Measurements from ENCODE around the gene S100A13. TPM values are rescaled to one million over a fixed set of nuclear protein-coding genes. Genes with fewer than 3 reads are reported as not detected.

The S100A13 gene
- total and polyA plus RNA-seq, 10 of the 15 experiments (the other 5 are each of a cell fraction or from before 2014, with no cell fraction given), result 5.7 to 30.9 (median 9.1) TPM

GRCh38 chr1:153572569-153573015, 54.7 kb downstream of the S100A13 start:
- intact Hi-C loops (cut with micrococcal nuclease; ENCODE audit: unreplicated experiment), result loop anchor here (1.0 to 5.0 kb wide), 2 partner anchors 45 to 100 kb away; partner anchors contain the start of gene ILF2
- no TSS peak for BruUV-seq (replicated peaks)
- H2AFZ ChIP-seq (ENCODE audit: control insufficient read depth, low read depth, low read length), result peak overlapping the region; percentile 56
- in situ Hi-C loops (cut with MboI), result no loop called here
- SMC1A ChIA-PET (ENCODE audit: uncharacterized antibody, unreplicated experiment), result interaction anchor here (0.5 to 4.0 kb wide), 33 partner anchors 9 to 406 kb away, joined by 3 to 36 read pairs (median 5); partner anchors contain the start of genes CHTOP, ILF2, S100A1 and S100A13
- H3K79me2 ChIP-seq (ENCODE audit: control insufficient read depth, insufficient read depth, low read length), result no peaks in the 10 kb centered on the region
- DNase-seq (ENCODE audit: low read depth, low spot score) (peak; percentile 37), ATAC-seq (peak; percentile 94), FAIRE-seq (no peak)
- H3K9me3 ChIP-seq (replicated peaks; ENCODE audit: control insufficient read depth, insufficient read depth, low read length), result no peaks in the 10 kb centered on the region
- no peaks in the 10 kb centered on the region for H3K27me3 ChIP-seq (replicated peaks in 1 of 2; ENCODE audit: control insufficient read depth in 2 of 2, insufficient read depth in 2 of 2, low read length in 1 of 2)
- WGBS (ENCODE audit: insufficient coverage, insufficient replicate concordance, low lambda C conversion rate, missing lambda C conversion rate), result 0% methylated on average over 3 of the region's 3 CpGs
- peaks cover 8% of the 10 kb centered on the region for H3K4me1 ChIP-seq (ENCODE audit: control insufficient read depth, insufficient read depth, low read length)
- no peak overlapping the region for H3K4me2 ChIP-seq (ENCODE audit: control insufficient read depth, insufficient read depth)
- RAD21 ChIA-PET (ENCODE audit: unreplicated experiment), result interaction anchor here (0.8 to 5.2 kb wide), 28 partner anchors 9 to 414 kb away, joined by 3 to 60 read pairs (median 6); partner anchors contain the start of genes CHTOP, NPR1, RAB13 and S100A1
- H3K9ac ChIP-seq (ENCODE audit: control insufficient read depth, insufficient read depth, low read length), result no peak overlapping the region
- POLR2A ChIA-PET, result interaction anchor here (0.6 to 1.8 kb wide), 9 partner anchors 11 to 104 kb away, joined by 3 to 11 read pairs (median 3); partner anchors contain the start of genes CHTOP and S100A6
- H3K36me3 ChIP-seq (ENCODE audit: control insufficient read depth in 2 of 2, insufficient read depth in 2 of 2, low read length in 1 of 2), result no peaks in the 10 kb centered on the region
- no peak overlapping the region for H3K4me3 ChIP-seq
- H4K20me1 ChIP-seq (ENCODE audit: control insufficient read depth, insufficient read depth), result no peaks in the 10 kb centered on the region
- CTCF ChIA-PET, result interaction anchor here (0.7 to 7.5 kb wide), 47 partner anchors 9 to 414 kb away, joined by 3 to 216 read pairs (median 7); partner anchors contain the start of genes CHTOP, CREB3L4, ILF2 and JTB
- H3K27ac ChIP-seq (ENCODE audit: control insufficient read depth, insufficient read depth), result no peak overlapping the region
- TF ChIP-seq RAD21 (IDR thresholded peaks at IDR 0.05; ENCODE audit: insufficient read depth, low read depth, low read length), result peak; percentile 92
- 0 out of 4 replicates have a peak, but pooled peaks of 1 of the 2 experiments have one; percentile 6 for TF ChIP-seq BHLHE40 (IDR thresholded peaks at IDR 0.05; ENCODE audit: borderline replicate concordance in 1 of 2, low read depth in 2 of 2, low read length in 1 of 2)
- no peak for TF ChIP-seq BMI1 (IDR thresholded peaks at IDR 0.05; ENCODE audit: borderline replicate concordance)
- no peak for TF ChIP-seq CUX1 (IDR thresholded peaks at IDR 0.05; ENCODE audit: insufficient replicate concordance, low read depth, low read length)
- TF ChIP-seq HDAC6 (IDR thresholded peaks at IDR 0.05; ENCODE audit: unreplicated experiment), result no peak
- 0 out of 2 replicates have a peak, but pooled peaks have one; percentile 21 for TF ChIP-seq HCFC1 (IDR thresholded peaks at IDR 0.05; ENCODE audit: low read length)
- TF ChIP-seq MYB (IDR thresholded peaks at IDR 0.05; ENCODE audit: borderline replicate concordance, low read depth, low read length), result no peak
- no peak for TF ChIP-seq DPF2 (IDR thresholded peaks at IDR 0.05)
- TF ChIP-seq, protein P1, sequence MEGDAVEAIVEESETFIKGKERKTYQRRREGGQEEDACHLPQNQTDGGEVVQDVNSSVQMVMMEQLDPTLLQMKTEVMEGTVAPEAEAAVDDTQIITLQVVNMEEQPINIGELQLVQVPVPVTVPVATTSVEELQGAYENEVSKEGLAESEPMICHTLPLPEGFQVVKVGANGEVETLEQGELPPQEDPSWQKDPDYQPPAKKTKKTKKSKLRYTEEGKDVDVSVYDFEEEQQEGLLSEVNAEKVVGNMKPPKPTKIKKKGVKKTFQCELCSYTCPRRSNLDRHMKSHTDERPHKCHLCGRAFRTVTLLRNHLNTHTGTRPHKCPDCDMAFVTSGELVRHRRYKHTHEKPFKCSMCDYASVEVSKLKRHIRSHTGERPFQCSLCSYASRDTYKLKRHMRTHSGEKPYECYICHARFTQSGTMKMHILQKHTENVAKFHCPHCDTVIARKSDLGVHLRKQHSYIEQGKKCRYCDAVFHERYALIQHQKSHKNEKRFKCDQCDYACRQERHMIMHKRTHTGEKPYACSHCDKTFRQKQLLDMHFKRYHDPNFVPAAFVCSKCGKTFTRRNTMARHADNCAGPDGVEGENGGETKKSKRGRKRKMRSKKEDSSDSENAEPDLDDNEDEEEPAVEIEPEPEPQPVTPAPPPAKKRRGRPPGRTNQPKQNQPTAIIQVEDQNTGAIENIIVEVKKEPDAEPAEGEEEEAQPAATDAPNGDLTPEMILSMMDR (IDR thresholded peaks at IDR 0.05 in 2 of 3, conservative IDR thresholded peaks at IDR 0.05 in 1 of 3; ENCODE audit: control insufficient read depth in 2 of 3, extremely low read depth in 1 of 3, insufficient read depth in 1 of 3, low read depth in 3 of 3, low read length in 3 of 3), result peak; percentile 85 to 97 (median 89)
- TF ChIP-seq ZNF207 (IDR thresholded peaks at IDR 0.05; ENCODE audit: borderline replicate concordance), result no peak
- TF ChIP-seq STAT3 (IDR thresholded peaks at IDR 0.05; ENCODE audit: low read depth, low read length), result 0 out of 2 replicates have a peak, but pooled peaks have one; percentile 37
- TF ChIP-seq IKZF2 (IDR thresholded peaks at IDR 0.05), result peak; percentile 14 to 24; a peak in 1 of 4 replicates
- TF ChIP-seq SMC3 (IDR thresholded peaks at IDR 0.05; ENCODE audit: borderline replicate concordance, low read length), result peak; percentile 77
- no peak for TF ChIP-seq RB1 (IDR thresholded peaks at IDR 0.05; ENCODE audit: borderline replicate concordance)
- TF ChIP-seq ASH2L (IDR thresholded peaks at IDR 0.05; ENCODE audit: borderline replicate concordance, low read depth), result no peak
